Endothelial cell of umbilical vein (primary cell): ENCODE data around the gene ZNF735. TPM values are rescaled to one million over a fixed set of nuclear protein-coding genes. Genes with fewer than 3 reads are reported as not detected.

Source experiments
- BruUV-seq: library from RNA; stranded (reverse); fragments of 400-500 nt; replicated peaks from 2 replicates; lab custom pipeline; 2021; lab: Mats Ljungman, UMichigan
- CTCF ChIA-PET: fragments of 300-600, 350-600 bp; sonication (Branson Sonifier 250); formaldehyde crosslinking; loops from one replicate; lab custom pipeline; 2021; ENCODE audit warnings: antibody characterized with exemption, inconsistent platforms; lab: Charles Lee
- POLR2A ChIA-PET: fragments of 300-600, 350-600 bp; sonication (Branson Sonifier 250); formaldehyde crosslinking; loops from one replicate; lab custom pipeline; 2021; ENCODE audit warnings: antibody characterized with exemption, inconsistent platforms; lab: Charles Lee
- DNase-seq: peaks from one replicate; pipeline ENCODE4 v3.0.0-alpha.2; 2011; ENCODE audit warnings: low read depth, low spot score
- FAIRE-seq: peaks from 2 replicates; lab custom pipeline; 2011; peaks lifted over from hg19 to GRCh38; lab: Jason Lieb, UNC
- H2AFZ ChIP-seq: 2 replicates; pipeline ENCODE4 v1.6.0; 2012; ENCODE audit warnings: low read depth, low read length, control low read depth, inconsistent platforms
- H3K27ac ChIP-seq: 2 replicates; pipeline ENCODE4 v1.5.1; 2011; ENCODE audit warnings: low read depth, mild to moderate bottlenecking, control low read depth, low read length, moderate library complexity; ENCODE audit not compliant: insufficient read depth
- H3K27me3 ChIP-seq, 2 experiments: 2 replicates each; pipeline versions ENCODE4 v1.6.0 to v1.6.1; 2011; ENCODE audit warnings: low read length in 2 of 2, mixed read lengths in 1 of 2; ENCODE audit not compliant: control insufficient read depth in 2 of 2, insufficient read depth in 2 of 2
- H3K36me3 ChIP-seq, 2 experiments: 2 replicates in 1 of 2; 3 replicates in 1 of 2; pipeline ENCODE4 v1.5.1; 2011; ENCODE audit warnings: low read length in 2 of 2, mild to moderate bottlenecking in 1 of 2, moderate library complexity in 1 of 2; ENCODE audit not compliant: control insufficient read depth in 2 of 2, insufficient read depth in 2 of 2; ENCODE audit errors: extremely low read depth in 1 of 2
- H3K4me1 ChIP-seq: 3 replicates; pipeline ENCODE4 v1.5.1; 2011; ENCODE audit warnings: mild to moderate bottlenecking, low read length; ENCODE audit not compliant: control insufficient read depth, insufficient read depth; ENCODE audit errors: extremely low read depth
- H3K4me2 ChIP-seq: 2 replicates; pipeline ENCODE4 v1.6.1; 2011; ENCODE audit warnings: low read length, control low read depth, mixed read lengths; ENCODE audit not compliant: insufficient read depth
- H3K4me3 ChIP-seq, 3 experiments: fragments of 200-600 bp in 1 of 3; sonication (generic), shearing (Covaris generic) in 1 of 3; replicated peaks in 1 of 3; 2 replicates each; pipeline ENCODE4 v1.5.1; 2011 to 2016; ENCODE audit warnings: control low read depth in 3 of 3, low read length in 3 of 3, mild to moderate bottlenecking in 2 of 3, inconsistent platforms in 1 of 3, low read depth in 1 of 3, moderate library complexity in 1 of 3; ENCODE audit not compliant: insufficient read depth in 1 of 3
- H3K79me2 ChIP-seq: 2 replicates; pipeline ENCODE4 v1.6.0; 2012; ENCODE audit warnings: low read length, inconsistent platforms; ENCODE audit not compliant: control insufficient read depth, insufficient read depth
- H3K9ac ChIP-seq: replicated peaks from 2 replicates; pipeline ENCODE3; 2011; ENCODE audit warnings: low read length, control low read depth; ENCODE audit not compliant: insufficient read depth; ENCODE audit errors: extremely low read depth
- H3K9me1 ChIP-seq: replicated peaks from 3 replicates; pipeline ENCODE4 v1.6.0; 2011; ENCODE audit warnings: mild to moderate bottlenecking, low read length; ENCODE audit not compliant: control insufficient read depth, insufficient read depth; ENCODE audit errors: extremely low read depth
- H3K9me3 ChIP-seq: replicated peaks from 2 replicates; pipeline ENCODE4 v1.5.1; 2012; ENCODE audit warnings: low read length, inconsistent platforms; ENCODE audit not compliant: control insufficient read depth, insufficient read depth
- H4K20me1 ChIP-seq: replicated peaks from 2 replicates; pipeline ENCODE3; 2011; ENCODE audit warnings: mild to moderate bottlenecking, low read length; ENCODE audit not compliant: control insufficient read depth, insufficient read depth; ENCODE audit errors: extremely low read depth
- CTCF ChIP-seq, 2 donors: IDR thresholded peaks; 1 replicate in 1 of 2; 2 replicates in 1 of 2; pipeline ENCODE4 v1.5.1; 2011; ENCODE audit warnings: low read length in 2 of 2, mild to moderate bottlenecking in 2 of 2, moderate library complexity in 2 of 2, control low read depth in 1 of 2, inconsistent platforms in 1 of 2, low read depth in 1 of 2; ENCODE audit not compliant: insufficient read depth in 1 of 2; ENCODE audit errors: extremely low read depth in 1 of 2
- EZH2 ChIP-seq: IDR thresholded peaks from 2 replicates; pipeline ENCODE4 v1.6.1; 2012; ENCODE audit warnings: borderline replicate concordance, low read depth, mild to moderate bottlenecking, moderate library complexity, low read length, inconsistent platforms; ENCODE audit not compliant: severe bottlenecking
- FOS ChIP-seq: IDR thresholded peaks from 2 replicates; pipeline ENCODE4 v1.6.1; 2011; ENCODE audit warnings: mild to moderate bottlenecking, low read length, moderate library complexity, borderline replicate concordance; ENCODE audit not compliant: insufficient read depth
- GATA2 ChIP-seq: IDR thresholded peaks from 2 replicates; pipeline ENCODE4 v1.7.0; 2011; ENCODE audit warnings: low read depth, mild to moderate bottlenecking, moderate library complexity, mixed read lengths, low read length; ENCODE audit not compliant: insufficient read length, insufficient read depth
- MAX ChIP-seq: IDR thresholded peaks from 2 replicates; pipeline ENCODE4 v1.6.1; 2011; ENCODE audit not compliant: insufficient read depth, insufficient read length
- MYC ChIP-seq: IDR thresholded peaks from one replicate; pipeline ENCODE4 v1.6.1; 2011; ENCODE audit warnings: mild to moderate bottlenecking, low read depth, low read length
- POLR2A ChIP-seq: IDR thresholded peaks from 2 replicates; pipeline ENCODE4 v1.6.1; 2012; ENCODE audit warnings: low read depth, mild to moderate bottlenecking, control low read depth, low read length
- POLR2AphosphoS5 ChIP-seq: IDR thresholded peaks from 2 replicates; pipeline ENCODE4 v1.6.1; 2012; ENCODE audit warnings: low read depth, mild to moderate bottlenecking, control low read depth, low read length, moderate library complexity; ENCODE audit not compliant: insufficient read depth
- dilution Hi-C: fragments of 300-500 bp; cut with MboI; formaldehyde crosslinking; loops from one replicate; pipeline ENCODE4 v1.15.0; 2019; ENCODE audit warnings: low sequenced_read_pairs; ENCODE audit not compliant: extremely low pct_ligation_motif_present
- intact Hi-C: fragments of 100-400 bp; cut with micrococcal nuclease; formaldehyde crosslinking; loops from one replicate; pipeline ENCODE4 v1.10.0; 2022
- polyA plus RNA-seq, 4 experiments: library from polyadenylated mRNA; depleted of rRNA in 3 of 4; stranded (reverse) in 3 of 4; unstranded in 1 of 4; fragments of >200 nt; gene quantifications; 2 replicates each; pipeline versions ENCODE4 v1.2.1 to v1.2.3, GENCODE V29; 2011 to 2012; ENCODE audit warnings: missing spikeins in 1 of 4
- total RNA-seq: library from RNA; stranded (reverse); gene quantifications from 2 replicates; pipeline ENCODE4 v1.2.3, GENCODE V29; 2021

Gene ZNF735
- total and polyA plus RNA-seq, 2 donors (not counting 3 experiments of a cell fraction or from before 2014, with no cell fraction given): not detected

DNA sequence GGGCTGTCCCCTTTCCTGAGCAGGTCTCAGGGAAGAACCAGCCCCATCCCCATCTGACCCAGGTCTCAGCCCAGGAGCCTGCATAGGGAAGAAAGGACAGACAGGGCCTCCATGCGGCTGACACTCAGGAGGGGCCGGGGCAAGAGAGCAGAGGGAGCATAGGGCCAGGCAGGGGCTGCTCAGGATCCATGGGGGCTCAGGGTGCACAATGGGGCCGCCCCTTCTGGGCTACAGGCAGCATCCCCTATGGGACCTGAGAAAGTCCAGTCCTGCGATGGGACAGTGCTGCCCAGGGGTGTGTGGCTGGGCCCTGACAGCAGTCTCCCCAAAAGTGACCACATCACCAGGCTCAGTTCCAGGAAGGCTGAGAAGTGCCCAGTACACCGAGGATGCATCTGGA, 32.7 kb upstream of the ZNF735 start:
- TF ChIP-seq CTCF (IDR thresholded peaks at IDR 0.05; ENCODE audit: extremely low read depth in 1 of 2, insufficient read depth in 1 of 2, low read depth in 1 of 2, low read length in 2 of 2) (no peak), GATA2 (no peak), MYC (no peak), POLR2A (no peak), EZH2 (no peak), POLR2AphosphoS5 (no peak), MAX (no peak), FOS (no peak)

More for the DNA sequence above, 32.7 kb upstream of the ZNF735 start:
- no peak for FAIRE-seq
- no peaks in the 10 kb centered on the region for H3K36me3 ChIP-seq
- H3K4me3 ChIP-seq: no peak overlapping the region
- H3K4me1 ChIP-seq: no peaks in the 10 kb centered on the region
- H3K9me1 ChIP-seq: no peaks in the 10 kb centered on the region
- BruUV-seq: no TSS peak
- ChIA-PET POLR2A (no interaction called here), CTCF (no interaction called here)
- H3K9ac ChIP-seq: no peak overlapping the region
- H3K4me2 ChIP-seq: no peak overlapping the region
- no peak overlapping the region for H3K27ac ChIP-seq
- H2AFZ ChIP-seq: no peak overlapping the region
- H3K27me3 ChIP-seq: no peaks in the 10 kb centered on the region
- intact Hi-C loops: no loop called here
- no peak for DNase-seq
- dilution Hi-C loops: no loop called here
- no peaks in the 10 kb centered on the region for H3K79me2 ChIP-seq
- H4K20me1 ChIP-seq: no peaks in the 10 kb centered on the region
- no peaks in the 10 kb centered on the region for H3K9me3 ChIP-seq
